ENCODE results near the gene GRID1.

The GRID1 gene

DNA sequence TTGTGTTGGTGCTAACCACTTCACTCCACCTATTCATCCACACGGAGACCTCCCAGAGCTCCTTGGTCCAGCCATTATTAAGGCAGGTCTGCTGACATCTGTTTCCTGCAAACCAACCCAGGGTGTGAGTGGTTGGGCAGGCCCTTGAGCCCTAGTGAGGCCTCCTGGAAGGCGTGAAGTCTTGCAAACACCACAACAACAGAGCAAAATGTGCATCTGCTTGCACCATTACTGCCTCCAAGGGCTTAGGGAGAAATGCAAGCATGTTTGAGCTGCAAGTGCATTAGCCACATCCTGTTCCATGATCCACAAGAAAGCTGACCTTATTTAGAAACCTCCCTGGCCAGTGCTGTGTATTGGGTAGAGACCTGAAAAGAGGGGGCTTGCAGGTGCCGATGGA is 325.5 kb downstream of the GRID1 start:
- no peak overlapping the region for H3K27ac ChIP-seq (ENCODE audit: poor library complexity, severe bottlenecking)
- no peaks in the 10 kb centered on the region for H3K4me1 ChIP-seq (ENCODE audit: insufficient read depth, poor library complexity, severe bottlenecking)
- no peaks in the 10 kb centered on the region for H3K36me3 ChIP-seq (ENCODE audit: low read depth)
- H3K9me3 ChIP-seq (ENCODE audit: severe bottlenecking): no peaks in the 10 kb centered on the region
- TF ChIP-seq, protein P1, sequence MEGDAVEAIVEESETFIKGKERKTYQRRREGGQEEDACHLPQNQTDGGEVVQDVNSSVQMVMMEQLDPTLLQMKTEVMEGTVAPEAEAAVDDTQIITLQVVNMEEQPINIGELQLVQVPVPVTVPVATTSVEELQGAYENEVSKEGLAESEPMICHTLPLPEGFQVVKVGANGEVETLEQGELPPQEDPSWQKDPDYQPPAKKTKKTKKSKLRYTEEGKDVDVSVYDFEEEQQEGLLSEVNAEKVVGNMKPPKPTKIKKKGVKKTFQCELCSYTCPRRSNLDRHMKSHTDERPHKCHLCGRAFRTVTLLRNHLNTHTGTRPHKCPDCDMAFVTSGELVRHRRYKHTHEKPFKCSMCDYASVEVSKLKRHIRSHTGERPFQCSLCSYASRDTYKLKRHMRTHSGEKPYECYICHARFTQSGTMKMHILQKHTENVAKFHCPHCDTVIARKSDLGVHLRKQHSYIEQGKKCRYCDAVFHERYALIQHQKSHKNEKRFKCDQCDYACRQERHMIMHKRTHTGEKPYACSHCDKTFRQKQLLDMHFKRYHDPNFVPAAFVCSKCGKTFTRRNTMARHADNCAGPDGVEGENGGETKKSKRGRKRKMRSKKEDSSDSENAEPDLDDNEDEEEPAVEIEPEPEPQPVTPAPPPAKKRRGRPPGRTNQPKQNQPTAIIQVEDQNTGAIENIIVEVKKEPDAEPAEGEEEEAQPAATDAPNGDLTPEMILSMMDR (IDR thresholded peaks at IDR 0.05; ENCODE audit: poor library complexity, severe bottlenecking): no peak
- no peak for DNase-seq (ENCODE audit: low spot score)
- H3K27me3 ChIP-seq (ENCODE audit: insufficient read depth, poor library complexity, severe bottlenecking): no peaks in the 10 kb centered on the region
- no peak overlapping the region for H3K4me3 ChIP-seq (ENCODE audit: severe bottlenecking)
- no peak for ATAC-seq (ENCODE audit: low read depth)

DNA sequence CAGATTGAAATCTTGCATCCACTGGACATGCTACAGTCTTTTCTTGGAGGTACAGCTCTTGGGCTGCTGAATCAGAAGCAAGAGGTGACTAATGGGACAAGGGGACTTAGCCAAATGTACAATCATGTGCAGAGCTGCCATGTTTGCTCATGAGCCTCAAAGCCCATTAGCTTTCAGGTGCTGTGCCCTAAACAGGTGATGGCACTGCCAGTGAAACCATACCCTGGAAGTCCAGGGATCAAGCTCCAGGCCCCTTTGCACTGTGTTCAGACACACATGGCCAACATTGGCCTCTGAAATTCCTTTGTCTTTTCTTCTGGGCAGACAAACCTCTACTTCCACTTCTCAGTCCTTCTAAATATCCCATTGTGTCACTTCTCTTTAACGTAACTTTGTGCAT is 328.2 kb downstream of the GRID1 start:
- TF ChIP-seq, protein P1 (IDR thresholded peaks at IDR 0.05; ENCODE audit: poor library complexity, severe bottlenecking): no peak
- H3K27me3 ChIP-seq (ENCODE audit: insufficient read depth, poor library complexity, severe bottlenecking): no peaks in the 10 kb centered on the region
- no peak overlapping the region for H3K27ac ChIP-seq (ENCODE audit: poor library complexity, severe bottlenecking)
- no peaks in the 10 kb centered on the region for H3K36me3 ChIP-seq (ENCODE audit: low read depth)
- DNase-seq (ENCODE audit: low spot score): no peak
- H3K9me3 ChIP-seq (ENCODE audit: severe bottlenecking): no peaks in the 10 kb centered on the region
- H3K4me1 ChIP-seq (ENCODE audit: insufficient read depth, poor library complexity, severe bottlenecking): no peaks in the 10 kb centered on the region
- ATAC-seq (ENCODE audit: low read depth): no peak
- H3K4me3 ChIP-seq (ENCODE audit: severe bottlenecking): no peak overlapping the region

DNA sequence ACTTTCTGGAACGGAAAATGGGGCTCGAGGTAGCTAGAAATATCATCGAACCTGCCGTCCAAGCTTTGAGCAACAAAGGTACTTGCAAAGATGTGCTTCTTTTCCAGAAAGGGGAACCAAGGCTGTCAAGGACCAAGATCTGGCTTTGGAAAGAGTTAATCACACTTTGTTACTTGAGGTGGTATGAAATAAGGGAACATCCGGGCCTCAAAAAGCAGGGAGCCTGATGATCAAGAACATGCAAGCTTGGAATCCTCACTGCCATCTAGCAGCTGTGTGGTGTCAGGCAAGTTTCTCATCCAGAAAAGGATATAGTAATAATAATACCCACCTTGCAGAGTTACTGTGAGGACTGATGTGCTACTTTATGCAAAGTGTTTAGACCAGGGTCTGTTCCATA is 329.5 kb downstream of the GRID1 start:
- Histone ChIP-seq H3K4me3 (ENCODE audit: severe bottlenecking) (no peak overlapping the region), H3K4me1 (ENCODE audit: insufficient read depth, poor library complexity, severe bottlenecking) (no peaks in the 10 kb centered on the region), H3K27me3 (ENCODE audit: insufficient read depth, poor library complexity, severe bottlenecking) (no peaks in the 10 kb centered on the region), H3K27ac (ENCODE audit: poor library complexity, severe bottlenecking) (no peak overlapping the region), H3K36me3 (ENCODE audit: low read depth) (no peaks in the 10 kb centered on the region), H3K9me3 (ENCODE audit: severe bottlenecking) (no peaks in the 10 kb centered on the region)
- DNase-seq (ENCODE audit: low spot score) (no peak), ATAC-seq (ENCODE audit: low read depth) (no peak)
- TF ChIP-seq, protein P1 (IDR thresholded peaks at IDR 0.05; ENCODE audit: poor library complexity, severe bottlenecking): no peak

DNA sequence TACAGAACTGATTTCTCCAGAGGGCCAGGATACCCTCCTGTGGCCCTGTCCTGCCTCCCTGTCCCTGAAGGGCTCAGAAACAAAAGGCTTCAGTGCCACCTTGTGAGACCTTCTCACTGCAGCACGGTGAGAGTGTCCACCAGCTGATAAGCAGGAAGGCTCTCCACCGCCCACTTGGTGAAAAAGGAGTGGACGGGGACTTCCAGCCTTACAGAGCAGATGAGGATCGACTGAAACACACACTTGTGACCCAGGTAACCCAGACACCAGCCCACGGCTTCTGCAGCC is 330.1 kb downstream of the GRID1 start:
- no peaks in the 10 kb centered on the region for H3K4me1 ChIP-seq (ENCODE audit: insufficient read depth, poor library complexity, severe bottlenecking)
- ATAC-seq (ENCODE audit: low read depth) (no peak), DNase-seq (ENCODE audit: low spot score) (no peak)
- TF ChIP-seq, protein P1 (IDR thresholded peaks at IDR 0.05; ENCODE audit: poor library complexity, severe bottlenecking): no peak
- H3K27ac ChIP-seq (ENCODE audit: poor library complexity, severe bottlenecking): no peak overlapping the region
- no peaks in the 10 kb centered on the region for H3K27me3 ChIP-seq (ENCODE audit: insufficient read depth, poor library complexity, severe bottlenecking)
- no peaks in the 10 kb centered on the region for H3K36me3 ChIP-seq (ENCODE audit: low read depth)
- no peaks in the 10 kb centered on the region for H3K9me3 ChIP-seq (ENCODE audit: severe bottlenecking)
- no peak overlapping the region for H3K4me3 ChIP-seq (ENCODE audit: severe bottlenecking)

DNA sequence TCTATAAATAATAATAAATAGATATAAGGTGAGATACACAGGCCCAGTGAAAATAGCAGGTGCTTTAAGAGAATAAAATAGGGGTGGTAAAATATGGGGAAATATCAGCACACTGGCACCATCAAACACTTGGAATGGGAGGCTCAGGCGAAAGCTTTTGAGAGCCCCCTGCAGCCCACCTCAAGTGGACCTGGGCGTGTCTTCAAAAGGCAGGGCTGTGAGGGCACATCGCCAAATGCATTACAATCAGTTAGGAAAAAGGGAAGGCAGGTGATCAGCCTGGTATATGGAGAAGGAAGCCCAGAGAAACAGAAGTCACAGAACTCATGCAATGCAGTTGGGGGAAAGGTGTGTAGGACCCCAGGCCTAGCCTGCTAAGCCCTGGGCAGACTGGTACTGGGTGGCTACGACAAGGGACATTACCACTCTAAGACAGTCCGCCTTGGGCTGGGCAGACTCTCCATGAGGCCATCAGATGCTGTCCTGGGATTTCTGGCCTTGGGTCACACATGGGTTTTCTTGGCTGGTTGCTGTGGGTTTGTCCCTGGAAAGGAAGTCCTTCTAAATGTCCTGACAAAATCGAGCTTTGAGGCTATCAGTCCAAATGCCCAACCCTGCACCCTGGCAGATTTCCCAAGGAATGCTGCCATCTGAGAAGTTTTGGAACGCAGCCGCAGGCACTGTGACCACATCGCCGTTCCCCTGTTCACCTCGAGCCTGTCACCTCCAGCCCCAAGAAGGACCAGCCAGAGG is 330.6 kb downstream of the GRID1 start:
- ATAC-seq (ENCODE audit: low read depth) (no peak), DNase-seq (ENCODE audit: low spot score) (no peak)
- H3K36me3 ChIP-seq (ENCODE audit: low read depth): no peaks in the 10 kb centered on the region
- no peaks in the 10 kb centered on the region for H3K27me3 ChIP-seq (ENCODE audit: insufficient read depth, poor library complexity, severe bottlenecking)
- H3K9me3 ChIP-seq (ENCODE audit: severe bottlenecking): no peaks in the 10 kb centered on the region
- H3K4me3 ChIP-seq (ENCODE audit: severe bottlenecking): no peak overlapping the region
- H3K4me1 ChIP-seq (ENCODE audit: insufficient read depth, poor library complexity, severe bottlenecking): no peaks in the 10 kb centered on the region
- H3K27ac ChIP-seq (ENCODE audit: poor library complexity, severe bottlenecking): no peak overlapping the region
- TF ChIP-seq, protein P1 (IDR thresholded peaks at IDR 0.05; ENCODE audit: poor library complexity, severe bottlenecking): no peak
